Natural killer cell (primary cell): ENCODE results near the gene SELENOS. TPM values are rescaled to one million over a fixed set of nuclear protein-coding genes. Genes with fewer than 3 reads are reported as not detected.

ENCODE experiments used
- ATAC-seq, 3 donors: fragments of 150-1000 bp in 2 of 3; fragments of 200-7000 bp in 1 of 3; cut with Tn5 transposase; 1 replicate in 1 of 3; 2 replicates in 2 of 3; pipeline ENCODE4 v1.10.0; 2021; ENCODE audit warnings: mild to moderate bottlenecking in 2 of 3, moderate library complexity in 2 of 3
- DNase-seq, 2 donors: peaks; one replicate each; pipeline versions ENCODE4 v3.0.0 to v3.0.0-alpha.2; 2013 to 2021; ENCODE audit warnings: mixed read lengths in 1 of 2
- H3K27ac ChIP-seq: one replicate; pipeline ENCODE4 v1.5.1; 2013; ENCODE audit warnings: mild to moderate bottlenecking, low read length
- H3K27me3 ChIP-seq: one replicate; pipeline ENCODE4 v1.6.1; 2013; ENCODE audit warnings: low read length; ENCODE audit not compliant: control insufficient read depth, insufficient read depth
- H3K36me3 ChIP-seq: one replicate; pipeline ENCODE4 v1.6.1; 2013; ENCODE audit warnings: low read length; ENCODE audit not compliant: control insufficient read depth, insufficient read depth
- H3K4me1 ChIP-seq: one replicate; pipeline ENCODE4 v1.6.1; 2013; ENCODE audit warnings: low read length; ENCODE audit not compliant: control insufficient read depth, insufficient read depth
- H3K4me3 ChIP-seq: one replicate; pipeline ENCODE4 v1.5.1; 2013; ENCODE audit warnings: low read length
- H3K9me3 ChIP-seq: one replicate; pipeline ENCODE4 v1.6.1; 2013; ENCODE audit warnings: low read length; ENCODE audit not compliant: control insufficient read depth, insufficient read depth
- H3K27ac Mint-ChIP-seq, 2 donors: one replicate each; pipeline ENCODE4 v1.8.0; 2022; ENCODE audit warnings: mild to moderate bottlenecking in 2 of 2, mixed read lengths in 2 of 2, moderate library complexity in 1 of 2
- H3K27me3 Mint-ChIP-seq, 2 donors: one replicate each; pipeline ENCODE4 v1.8.0; 2022; ENCODE audit warnings: low read depth in 2 of 2, mixed read lengths in 2 of 2
- H3K36me3 Mint-ChIP-seq: one replicate; pipeline ENCODE4 v1.8.0; 2022; ENCODE audit warnings: mixed read lengths
- H3K4me1 Mint-ChIP-seq, 2 donors: one replicate each; pipeline ENCODE4 v1.8.0; 2022; ENCODE audit warnings: mixed read lengths in 2 of 2
- H3K4me3 Mint-ChIP-seq: one replicate; pipeline ENCODE4 v1.8.0; 2022; ENCODE audit warnings: mild to moderate bottlenecking, moderate library complexity, mixed read lengths
- H3K9me3 Mint-ChIP-seq, 2 donors: one replicate each; pipeline ENCODE4 v1.8.0; 2022; ENCODE audit warnings: mixed read lengths in 2 of 2
- CTCF ChIP-seq: fragments of 200-600 bp; IDR thresholded peaks from one replicate; pipeline ENCODE4 v1.8.0; 2022; ENCODE audit warnings: antibody characterized with exemption
- WGBS: methylation state at CpG from one replicate; pipeline ENCODE4 v1.1.7; 2013; ENCODE audit warnings: missing lambda C conversion rate; ENCODE audit not compliant: insufficient coverage; 5-methylcytosine and 5-hydroxymethylcytosine counted together
- intact Hi-C: fragments of 100-400 bp; cut with micrococcal nuclease; formaldehyde crosslinking; loops from one replicate; pipeline ENCODE4 v1.14.2; 2022
- total RNA-seq, 4 donors: library from RNA; stranded (reverse); fragments of 120-200 nt in 1 of 4; gene quantifications; one replicate each; pipeline versions ENCODE4 v1.2.3 to v1.2.4, GENCODE V29; 2013 to 2022

The SELENOS gene
- total RNA-seq, 3 donors from 2014 or later (not counting 1 experiment from before 2014, with no cell fraction given) = 33.6 to 44.2 (median 38.4) TPM

- DNase-seq = no peak
- Histone ChIP-seq H3K36me3 (no peaks in the 10 kb centered on the region), H3K4me1 (peaks cover 57% of the 10 kb centered on the region), H3K27me3 (no peaks in the 10 kb centered on the region), H3K27ac (no peak overlapping the region), H3K9me3 (no peaks in the 10 kb centered on the region), H3K4me3 (no peak overlapping the region)
- no peak for TF ChIP-seq CTCF
- no peaks in the 10 kb centered on the region for H3K36me3 Mint-ChIP-seq
- H3K27ac Mint-ChIP-seq = peak overlapping the region; percentile 85 to 95
- WGBS = 93% methylated on average over 12 of the region's 14 CpGs
- H3K27me3 Mint-ChIP-seq = no peaks in the 10 kb centered on the region
- peaks cover 74 to 79% of the 10 kb centered on the region in 2 donors for H3K4me1 Mint-ChIP-seq
- no peak for ATAC-seq
- intact Hi-C loops = loop anchor here (5.0 kb wide), 2 partner anchors 108 to 643 kb away; partner anchors contain the start of genes ASB7 and LINS1
- H3K9me3 Mint-ChIP-seq = no peaks in the 10 kb centered on the region
- peak overlapping the region; percentile 93 for H3K4me3 Mint-ChIP-seq
These were observed 32.2 kb downstream of the SELENOS start for GRCh38 chr15:101244889-101245668.

- no peaks in the 10 kb centered on the region for H3K36me3 Mint-ChIP-seq
- peak overlapping the region; percentile 28 for H3K27ac ChIP-seq
- DNase-seq (peak in 1 of 2 donors; percentile 44), ATAC-seq (no peak)
- no peak for TF ChIP-seq CTCF
- no peaks in the 10 kb centered on the region for H3K27me3 ChIP-seq
- H3K9me3 Mint-ChIP-seq = no peaks in the 10 kb centered on the region
- H3K27me3 Mint-ChIP-seq = no peaks in the 10 kb centered on the region
- H3K4me1 Mint-ChIP-seq = peaks cover 78 to 79% of the 10 kb centered on the region in 2 donors
- peak overlapping the region; percentile 85 to 95 for H3K27ac Mint-ChIP-seq
- intact Hi-C loops = loop anchor here (5.0 kb wide), 2 partner anchors 107 to 642 kb away; partner anchors contain the start of genes ASB7 and LINS1
- peaks cover 57% of the 10 kb centered on the region for H3K4me1 ChIP-seq
- H3K4me3 Mint-ChIP-seq = peak overlapping the region; percentile 93
- no peaks in the 10 kb centered on the region for H3K9me3 ChIP-seq
- H3K36me3 ChIP-seq = no peaks in the 10 kb centered on the region
- 26% methylated on average over 7 of the region's 7 CpGs for WGBS
- no peak overlapping the region for H3K4me3 ChIP-seq
These were observed 33.1 kb downstream of the SELENOS start for GRCh38 chr15:101244036-101244781.

GRCh38 chr15:101243420-101243819, 33.9 kb downstream of the SELENOS start:
- H3K4me1 Mint-ChIP-seq = peaks cover 85% of the 10 kb centered on the region in 2 donors
- H3K4me3 Mint-ChIP-seq = peak overlapping the region; percentile 93
- no peaks in the 10 kb centered on the region for H3K27me3 Mint-ChIP-seq
- peak overlapping the region; percentile 28 for H3K27ac ChIP-seq
- H3K36me3 ChIP-seq = no peaks in the 10 kb centered on the region
- H3K27me3 ChIP-seq = no peaks in the 10 kb centered on the region
- intact Hi-C loops = loop anchor here (2.0 to 5.0 kb wide), 3 partner anchors 51 to 641 kb away; partner anchors contain the start of genes ASB7, LINS1 and SNRPA1
- H3K36me3 Mint-ChIP-seq = no peaks in the 10 kb centered on the region
- DNase-seq (no peak), ATAC-seq (no peak)
- peaks cover 57% of the 10 kb centered on the region for H3K4me1 ChIP-seq
- H3K27ac Mint-ChIP-seq = peak overlapping the region; percentile 85 to 95
- H3K9me3 ChIP-seq = no peaks in the 10 kb centered on the region
- TF ChIP-seq CTCF = no peak
- H3K4me3 ChIP-seq = no peak overlapping the region
- no peaks in the 10 kb centered on the region for H3K9me3 Mint-ChIP-seq
- WGBS = 92% methylated on average over 9 of the region's 9 CpGs
